ACHN (cell line): Measurements from ENCODE around the gene FBXO3.
"Not testable (repeated sequence)": the region's sequence is repeated elsewhere in the genome, so short reads cannot be mapped to it uniquely, and the experiment has no call there.

Experiments used
- DNase-seq: peaks from one replicate; pipeline ENCODE4 v3.0.0-alpha.2; 2015
- in situ Hi-C: cut with HindIII; loops from 2 replicates; pipeline ENCODE4 v1.10.0; 2017; ENCODE audit warnings: low sequenced_read_pairs, low pct_ligation_motif_present, low pct_unique_long_range_greater_than_20kb

The FBXO3 gene

GRCh38 chr11:33734441-33735270 lies 39.7 kb downstream of the FBXO3 start:
- DNase-seq, result no peak
- in situ Hi-C loops, result no loop called here

GRCh38 chr11:33733980-33734379 lies 40.3 kb downstream of the FBXO3 start:
- in situ Hi-C loops, result no loop called here
- no peak for DNase-seq

GRCh38 chr11:33731723-33732531 lies 42.4 kb downstream of the FBXO3 start:
- no peak for DNase-seq
- in situ Hi-C loops, result no loop called here

- DNase-seq, result no peak
These were observed 43.6 kb downstream of the FBXO3 start for GRCh38 chr11:33730716-33731115.

GRCh38 chr11:33729072-33729664 lies 45.2 kb downstream of the FBXO3 start:
- DNase-seq, in situ Hi-C loops: not testable (repeated sequence)

More at GRCh38 chr11:33730716-33731115, 43.6 kb downstream of the FBXO3 start:
- in situ Hi-C loops, result no loop called here

- in situ Hi-C loops, DNase-seq: not testable (repeated sequence)
These were observed 46.8 kb downstream of the FBXO3 start for GRCh38 chr11:33727539-33727938.

GRCh38 chr11:33725496-33725895 lies 48.8 kb downstream of the FBXO3 start:
- DNase-seq, result no peak
- in situ Hi-C loops, result no loop called here

- in situ Hi-C loops, result no loop called here
These were observed 49.7 kb downstream of the FBXO3 start for GRCh38 chr11:33724644-33725035.

GRCh38 chr11:33723238-33723881 lies 51.0 kb downstream of the FBXO3 start:
- peak; percentile 58 for DNase-seq
- in situ Hi-C loops, result no loop called here

More at GRCh38 chr11:33724644-33725035, 49.7 kb downstream of the FBXO3 start:
- peak; percentile 64 for DNase-seq

GRCh38 chr11:33722590-33723234 lies 51.6 kb downstream of the FBXO3 start:
- DNase-seq, result no peak
- in situ Hi-C loops, result no loop called here

- in situ Hi-C loops, result no loop called here
- DNase-seq, result no peak
These were observed 52.3 kb downstream of the FBXO3 start for GRCh38 chr11:33721984-33722383.

GRCh38 chr11:33721426-33721825 lies 52.9 kb downstream of the FBXO3 start:
- no peak for DNase-seq
- in situ Hi-C loops, result no loop called here

- in situ Hi-C loops, result no loop called here
- DNase-seq, result no peak
These were observed 54.7 kb downstream of the FBXO3 start for GRCh38 chr11:33719587-33719986.

- in situ Hi-C loops, result no loop called here
These were observed 55.9 kb downstream of the FBXO3 start for GRCh38 chr11:33718440-33718839.

GRCh38 chr11:33716243-33716642 lies 58.1 kb downstream of the FBXO3 start:
- in situ Hi-C loops, result no loop called here
- DNase-seq, result peak; percentile 50

More at GRCh38 chr11:33718440-33718839, 55.9 kb downstream of the FBXO3 start:
- DNase-seq, result no peak

GRCh38 chr11:33713856-33714398 lies 60.4 kb downstream of the FBXO3 start:
- DNase-seq, result no peak
- in situ Hi-C loops, result no loop called here

GRCh38 chr11:33713151-33713855 lies 61.0 kb downstream of the FBXO3 start:
- in situ Hi-C loops, result no loop called here
- no peak for DNase-seq
